ENCODE results near the gene BBOX1. TPM values are rescaled to one million over a fixed set of nuclear protein-coding genes. Genes with fewer than 3 reads are reported as not detected.
A peak's percentile ranks its signal among the peaks of the same experiment; 100 is the strongest.
"Not testable (repeated sequence)": the region's sequence is repeated elsewhere in the genome, so short reads cannot be mapped to it uniquely, and the experiment has no call there.

The BBOX1 gene
- total and polyA plus RNA-seq, 5 donors: 0.16 TPM; not detected in 4

GRCh38 chr11:27087432-27087831, 46.8 kb downstream of the BBOX1 start:
- H3K9me3 ChIP-seq (ENCODE audit: control insufficient read depth, low read length): no peaks in the 10 kb centered on the region
- no peaks in the 10 kb centered on the region for H3K27me3 ChIP-seq (ENCODE audit: control insufficient read depth, insufficient read depth)
- no peak for DNase-seq
- intact Hi-C loops (cut with DNase I): no loop called here
- ATAC-seq: no peak
- H3K27ac ChIP-seq (ENCODE audit: low read length): no peak overlapping the region
- WGBS: 84% methylated on average over 2 of the region's 2 CpGs
- no peak overlapping the region for H3K4me3 ChIP-seq (ENCODE audit: low read length)
- no peaks in the 10 kb centered on the region for H3K4me1 ChIP-seq (ENCODE audit: control insufficient read depth, insufficient read depth, low read length)

GRCh38 chr11:27088353-27088752, 47.7 kb downstream of the BBOX1 start:
- Histone ChIP-seq H3K4me1 (ENCODE audit: control insufficient read depth, insufficient read depth, low read length) (no peaks in the 10 kb centered on the region), H3K4me3 (ENCODE audit: low read length) (no peak overlapping the region), H3K27ac (ENCODE audit: low read length) (no peak overlapping the region), H3K27me3 (ENCODE audit: control insufficient read depth, insufficient read depth) (no peaks in the 10 kb centered on the region), H3K9me3 (ENCODE audit: control insufficient read depth, low read length) (no peaks in the 10 kb centered on the region)
- DNase-seq (no peak), ATAC-seq (no peak)
- intact Hi-C loops (cut with DNase I): no loop called here

- ATAC-seq (no peak), DNase-seq (no peak)
- intact Hi-C loops (cut with DNase I): no loop called here
- 83% methylated on average over 2 of the region's 2 CpGs for WGBS
- Histone ChIP-seq H3K9me3 (ENCODE audit: control insufficient read depth, low read length) (no peaks in the 10 kb centered on the region), H3K27me3 (ENCODE audit: control insufficient read depth, insufficient read depth) (no peaks in the 10 kb centered on the region), H3K27ac (ENCODE audit: low read length) (no peak overlapping the region), H3K4me1 (ENCODE audit: control insufficient read depth, insufficient read depth, low read length) (no peaks in the 10 kb centered on the region), H3K4me3 (ENCODE audit: low read length) (no peak overlapping the region)
Measured at GRCh38 chr11:27089746-27090145, 49.1 kb downstream of the BBOX1 start.

GRCh38 chr11:27090357-27090948, 49.8 kb downstream of the BBOX1 start:
- ATAC-seq; H3K4me3 ChIP-seq (ENCODE audit: low read length); H3K27ac ChIP-seq (ENCODE audit: low read length); intact Hi-C loops (cut with DNase I); DNase-seq; H3K4me1 ChIP-seq (ENCODE audit: control insufficient read depth, insufficient read depth, low read length); H3K27me3 ChIP-seq (ENCODE audit: control insufficient read depth, insufficient read depth); H3K9me3 ChIP-seq (ENCODE audit: control insufficient read depth, low read length): not testable (repeated sequence)
- 70% methylated on average over 5 of the region's 5 CpGs for WGBS

- Histone ChIP-seq H3K4me1 (ENCODE audit: control insufficient read depth, insufficient read depth, low read length) (no peaks in the 10 kb centered on the region), H3K27ac (ENCODE audit: low read length) (no peak overlapping the region), H3K4me3 (ENCODE audit: low read length) (no peak overlapping the region), H3K9me3 (ENCODE audit: control insufficient read depth, low read length) (no peaks in the 10 kb centered on the region), H3K27me3 (ENCODE audit: control insufficient read depth, insufficient read depth) (no peaks in the 10 kb centered on the region)
- ATAC-seq: no peak
- DNase-seq: no peak
- 41% methylated on average over 2 of the region's 2 CpGs for WGBS
- intact Hi-C loops (cut with DNase I): no loop called here
Measured at GRCh38 chr11:27094120-27094519, 53.5 kb downstream of the BBOX1 start.

- intact Hi-C loops (cut with DNase I): no loop called here
- WGBS: 53% methylated on average over 2 of the region's 2 CpGs
- Histone ChIP-seq H3K4me3 (ENCODE audit: low read length) (no peak overlapping the region), H3K27me3 (ENCODE audit: control insufficient read depth, insufficient read depth) (no peaks in the 10 kb centered on the region), H3K4me1 (ENCODE audit: control insufficient read depth, insufficient read depth, low read length) (no peaks in the 10 kb centered on the region), H3K27ac (ENCODE audit: low read length) (no peak overlapping the region), H3K9me3 (ENCODE audit: control insufficient read depth, low read length) (no peaks in the 10 kb centered on the region)
- peak in 1 of 2 donors; percentile 56 for ATAC-seq
- DNase-seq: no peak
Measured at GRCh38 chr11:27095059-27095458, 54.4 kb downstream of the BBOX1 start.

GRCh38 chr11:27095887-27096286, 55.3 kb downstream of the BBOX1 start:
- DNase-seq: no peak
- H3K9me3 ChIP-seq (ENCODE audit: control insufficient read depth, low read length): no peaks in the 10 kb centered on the region
- whole genome bisulfite sequencing: 44% methylated on average over 1 of the region's 1 CpG
- H3K27me3 ChIP-seq (ENCODE audit: control insufficient read depth, insufficient read depth): no peaks in the 10 kb centered on the region
- H3K4me3 ChIP-seq (ENCODE audit: low read length): no peak overlapping the region
- intact Hi-C loops (cut with DNase I): no loop called here
- no peak for ATAC-seq
- no peak overlapping the region for H3K27ac ChIP-seq (ENCODE audit: low read length)
- no peaks in the 10 kb centered on the region for H3K4me1 ChIP-seq (ENCODE audit: control insufficient read depth, insufficient read depth, low read length)

- H3K9me3 ChIP-seq (ENCODE audit: control insufficient read depth, low read length): no peaks in the 10 kb centered on the region
- no peaks in the 10 kb centered on the region for H3K4me1 ChIP-seq (ENCODE audit: control insufficient read depth, insufficient read depth, low read length)
- intact Hi-C loops (cut with DNase I): no loop called here
- ATAC-seq: no peak
- WGBS: 86% methylated on average over 4 of the region's 4 CpGs
- H3K27ac ChIP-seq (ENCODE audit: low read length): no peak overlapping the region
- DNase-seq: no peak
- H3K27me3 ChIP-seq (ENCODE audit: control insufficient read depth, insufficient read depth): no peaks in the 10 kb centered on the region
- no peak overlapping the region for H3K4me3 ChIP-seq (ENCODE audit: low read length)
Measured at GRCh38 chr11:27097551-27097950, 56.9 kb downstream of the BBOX1 start.

GRCh38 chr11:27100534-27100933, 59.9 kb downstream of the BBOX1 start:
- no peak overlapping the region for H3K4me3 ChIP-seq (ENCODE audit: low read length)
- ATAC-seq (peak in 1 of 2 donors; percentile 78), DNase-seq (peak in 1 of 3 donors; percentile 42)
- no peaks in the 10 kb centered on the region for H3K4me1 ChIP-seq (ENCODE audit: control insufficient read depth, insufficient read depth, low read length)
- H3K9me3 ChIP-seq (ENCODE audit: control insufficient read depth, low read length): no peaks in the 10 kb centered on the region
- H3K27ac ChIP-seq (ENCODE audit: low read length): no peak overlapping the region
- no peaks in the 10 kb centered on the region for H3K27me3 ChIP-seq (ENCODE audit: control insufficient read depth, insufficient read depth)
- intact Hi-C loops (cut with DNase I): no loop called here

- intact Hi-C loops (cut with DNase I): no loop called here
- ATAC-seq (no peak), DNase-seq (no peak)
- Histone ChIP-seq H3K9me3 (ENCODE audit: control insufficient read depth, low read length) (no peaks in the 10 kb centered on the region), H3K27ac (ENCODE audit: low read length) (no peak overlapping the region), H3K27me3 (ENCODE audit: control insufficient read depth, insufficient read depth) (no peaks in the 10 kb centered on the region), H3K4me1 (ENCODE audit: control insufficient read depth, insufficient read depth, low read length) (no peaks in the 10 kb centered on the region), H3K4me3 (ENCODE audit: low read length) (no peak overlapping the region)
Measured at GRCh38 chr11:27107548-27107947, 66.9 kb downstream of the BBOX1 start.

GRCh38 chr11:27108809-27109208, 68.2 kb downstream of the BBOX1 start:
- no peaks in the 10 kb centered on the region for H3K9me3 ChIP-seq (ENCODE audit: control insufficient read depth, low read length)
- no peaks in the 10 kb centered on the region for H3K27me3 ChIP-seq (ENCODE audit: control insufficient read depth, insufficient read depth)
- 88% methylated on average over 4 of the region's 4 CpGs for WGBS
- ATAC-seq (no peak), DNase-seq (no peak)
- no peak overlapping the region for H3K27ac ChIP-seq (ENCODE audit: low read length)
- no peak overlapping the region for H3K4me3 ChIP-seq (ENCODE audit: low read length)
- intact Hi-C loops (cut with DNase I): no loop called here
- H3K4me1 ChIP-seq (ENCODE audit: control insufficient read depth, insufficient read depth, low read length): no peaks in the 10 kb centered on the region

GRCh38 chr11:27111896-27112295, 71.3 kb downstream of the BBOX1 start:
- no peak for ATAC-seq
- intact Hi-C loops (cut with DNase I): no loop called here

More at GRCh38 chr11:27111896-27112295, 71.3 kb downstream of the BBOX1 start:
- Histone ChIP-seq H3K4me1 (ENCODE audit: control insufficient read depth, insufficient read depth, low read length) (no peaks in the 10 kb centered on the region), H3K4me3 (ENCODE audit: low read length) (no peak overlapping the region), H3K27ac (ENCODE audit: low read length) (no peak overlapping the region), H3K27me3 (ENCODE audit: control insufficient read depth, insufficient read depth) (no peaks in the 10 kb centered on the region), H3K9me3 (ENCODE audit: control insufficient read depth, low read length) (no peaks in the 10 kb centered on the region)
- DNase-seq: no peak
- WGBS: 83% methylated on average over 2 of the region's 2 CpGs

Data from right cardiac atrium (tissue), 5 donors.